Astrocyte (in vitro differentiated cells and primary cell): ENCODE data around the gene HIC1.

Experiments
- CTCF ChIP-seq: IDR thresholded peaks from 2 replicates; pipeline ENCODE4 v1.5.1; 2011; ENCODE audit warnings: low read depth, mild to moderate bottlenecking, inconsistent platforms, low read length, moderate library complexity; ENCODE audit not compliant: insufficient read depth
- EZH2 ChIP-seq: IDR thresholded peaks from 2 replicates; pipeline ENCODE4 v1.6.1; 2012; ENCODE audit warnings: mild to moderate bottlenecking, low read length, inconsistent platforms; ENCODE audit not compliant: insufficient read depth

- TF ChIP-seq CTCF (no peak), EZH2 (no peak)
Observed at GRCh38 chr17:2050300-2051060, 4.4 kb upstream of the HIC1 start.
